Iris pigment epithelial cell (primary cell): ENCODE measurements around the gene BCAS3.

Experiments used
- DNase-seq: peaks from one replicate; pipeline ENCODE4 v3.0.0-alpha.2; 2011; ENCODE audit warnings: low read depth

BCAS3 gene

DNA sequence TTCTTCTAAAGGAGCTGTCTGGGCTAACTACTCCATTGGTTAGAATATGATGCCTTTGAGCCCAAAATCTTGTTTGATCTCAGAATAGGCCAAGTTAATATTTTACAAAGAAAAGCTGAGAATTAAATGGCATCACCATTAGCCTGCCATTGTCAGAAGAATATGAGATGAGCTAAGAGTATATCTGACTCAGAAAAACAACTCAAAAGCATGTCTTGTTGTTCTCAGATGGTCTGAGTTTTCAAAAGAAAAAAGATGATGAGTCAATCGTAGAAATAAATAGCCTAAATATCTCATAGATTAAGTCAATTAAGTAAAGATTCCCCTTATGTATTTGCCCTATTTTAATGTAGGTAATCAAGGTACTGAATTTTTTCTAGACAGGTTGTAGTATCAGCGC is 524.9 kb downstream of the BCAS3 start:
- DNase-seq: peak; percentile 70

DNA sequence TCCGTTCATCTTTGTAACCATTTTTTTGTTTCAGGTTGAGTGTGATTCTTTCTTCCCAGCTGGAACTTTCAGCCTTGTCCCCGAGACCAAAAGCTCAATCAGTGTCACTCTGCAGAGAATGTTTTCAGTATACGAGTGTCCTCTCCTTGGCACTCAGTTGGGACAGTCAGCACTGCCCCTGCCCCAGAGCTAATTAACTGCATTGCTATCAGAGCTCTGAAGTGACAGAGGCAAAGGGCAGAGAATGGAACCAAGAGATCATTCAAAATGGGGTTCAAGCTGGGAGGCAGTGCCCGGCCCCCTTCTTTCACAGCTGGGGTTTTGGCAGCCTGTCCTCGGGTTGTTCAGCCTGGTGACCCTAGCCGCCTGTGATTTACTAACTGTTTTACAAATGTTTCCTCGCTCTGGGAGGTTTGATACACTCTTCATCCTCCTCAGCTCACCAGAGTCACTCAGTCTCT is 526.0 kb downstream of the BCAS3 start:
- no peak for DNase-seq

DNA sequence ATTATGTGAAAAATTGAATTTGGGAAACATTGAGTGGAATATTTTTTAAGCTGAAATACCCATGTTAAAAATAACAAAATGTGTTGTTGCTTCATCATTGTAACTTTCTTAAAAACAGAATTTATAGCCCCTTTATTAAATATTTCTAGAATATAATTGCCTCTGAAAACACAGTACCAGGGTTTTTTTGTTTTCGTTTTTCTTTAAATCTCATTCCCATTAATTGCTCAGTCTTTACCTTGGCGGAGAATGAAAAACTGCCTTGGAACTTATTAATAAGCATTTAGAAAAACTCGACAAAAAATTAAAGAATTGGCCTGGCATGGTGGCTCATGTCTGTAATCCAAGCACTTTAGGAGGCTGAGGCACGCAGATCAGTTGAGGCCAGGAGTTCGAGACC is 526.8 kb downstream of the BCAS3 start:
- no peak for DNase-seq

DNA sequence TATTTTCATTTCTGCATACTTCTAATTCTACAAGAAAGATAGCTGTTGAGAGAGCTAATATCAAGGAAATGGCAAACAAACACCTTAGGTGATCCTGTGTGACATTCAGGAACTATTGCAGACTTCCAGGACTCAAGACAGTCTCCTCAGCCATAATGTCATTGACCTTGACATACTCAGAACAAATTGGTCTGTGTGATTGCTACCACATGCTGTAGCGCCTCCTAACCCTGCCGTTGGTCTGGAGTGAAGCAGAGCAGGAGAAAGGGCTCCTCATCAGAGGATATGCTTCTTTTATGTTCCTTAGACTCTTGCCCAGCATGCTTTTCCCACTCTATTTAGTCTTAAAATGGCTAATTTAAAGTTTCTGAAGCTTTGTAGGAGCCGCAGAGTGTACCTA is 527.8 kb downstream of the BCAS3 start:
- DNase-seq: no peak

DNA sequence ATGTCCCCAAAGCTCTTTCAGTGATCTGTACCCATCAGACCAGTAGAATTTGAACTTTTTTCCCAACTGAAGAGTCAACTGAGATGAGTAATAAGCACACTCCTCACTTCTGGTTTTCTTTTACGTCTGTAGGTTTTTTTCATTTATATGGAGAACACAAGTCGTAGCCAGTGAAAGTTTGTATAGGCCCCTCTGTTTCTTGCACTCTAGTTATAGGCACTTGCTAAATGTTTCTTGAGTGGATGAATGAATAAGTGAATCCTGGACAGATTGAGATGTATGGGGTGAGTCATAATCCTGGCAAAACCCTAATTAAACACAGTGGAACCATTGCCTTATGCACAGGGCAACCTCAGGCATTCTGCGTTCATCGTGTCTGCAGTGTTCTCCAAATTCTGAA is 528.3 kb downstream of the BCAS3 start:
- no peak for DNase-seq

DNA sequence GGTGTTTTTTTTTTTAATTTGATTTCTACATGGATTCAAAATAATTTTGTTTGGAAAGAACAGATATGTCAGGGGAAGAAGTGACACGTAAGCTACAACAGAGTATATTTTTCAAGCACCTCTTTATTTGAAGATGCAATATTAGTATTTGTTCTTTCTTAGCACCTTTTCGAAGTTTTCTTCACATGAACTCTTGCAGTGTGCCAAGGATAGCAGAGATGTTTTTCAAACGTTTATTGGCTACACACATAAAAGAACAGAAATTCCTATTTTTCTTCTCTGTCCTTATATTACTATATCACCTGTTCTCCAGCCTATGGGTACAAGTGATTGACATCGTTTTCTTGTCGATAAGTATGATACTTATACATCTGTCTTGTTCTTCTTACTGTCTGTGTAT is 529.3 kb downstream of the BCAS3 start:
- no peak for DNase-seq

DNA sequence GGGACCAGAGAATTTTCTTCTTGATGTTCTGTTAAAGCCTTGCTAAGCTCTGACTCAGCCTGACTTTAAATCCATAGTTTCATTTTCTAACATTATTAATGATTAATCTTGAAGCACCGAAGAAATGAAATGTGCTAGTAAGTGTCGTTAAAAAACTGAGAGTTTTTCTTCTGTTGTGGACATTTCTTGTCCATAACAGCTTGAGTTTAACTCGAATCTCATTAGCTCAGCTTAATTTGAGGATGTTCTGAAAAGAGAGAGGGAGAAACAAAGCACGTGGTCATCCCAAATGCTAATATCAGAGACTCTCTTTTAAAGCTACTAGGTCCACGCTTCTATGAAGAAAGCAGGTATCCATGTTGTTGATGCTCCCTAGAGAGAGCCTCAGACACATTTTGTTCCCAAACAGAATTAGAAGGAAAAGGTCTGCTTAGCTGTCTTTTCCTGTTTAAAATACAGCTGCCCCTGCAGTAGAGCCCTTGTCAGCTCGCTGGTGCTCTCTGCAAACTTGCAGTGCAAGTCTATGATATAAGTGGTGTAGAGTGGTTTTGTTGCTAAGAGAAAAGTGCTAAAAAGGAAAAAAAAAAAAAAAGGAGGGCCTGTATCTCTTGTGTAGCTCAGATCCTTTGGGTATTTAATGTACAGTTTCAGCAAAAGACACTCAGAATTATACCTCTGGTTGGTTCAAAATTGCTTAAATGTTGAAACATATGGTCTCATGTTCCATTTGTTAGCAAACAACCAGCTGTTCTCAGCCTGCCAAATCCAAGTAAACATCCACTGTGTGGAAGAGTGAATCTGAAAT is 530.9 kb downstream of the BCAS3 start:
- peak; percentile 47 for DNase-seq

DNA sequence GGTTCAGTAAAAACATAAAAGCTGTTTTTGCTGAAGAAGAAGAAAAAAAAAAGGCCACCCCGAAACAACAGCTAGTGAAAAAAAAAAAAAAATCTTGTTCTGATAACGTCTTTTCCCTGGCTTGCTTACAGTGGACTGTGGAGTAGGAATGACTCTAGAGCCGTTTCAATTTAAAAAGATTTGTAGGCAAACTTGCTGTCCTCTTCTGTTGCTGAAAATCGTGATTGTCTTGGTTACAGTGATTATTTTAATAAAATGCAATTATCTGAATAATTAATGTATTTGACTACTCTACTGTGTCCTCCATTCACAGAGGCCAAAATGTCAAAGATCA is 531.4 kb downstream of the BCAS3 start:
- no peak for DNase-seq

DNA sequence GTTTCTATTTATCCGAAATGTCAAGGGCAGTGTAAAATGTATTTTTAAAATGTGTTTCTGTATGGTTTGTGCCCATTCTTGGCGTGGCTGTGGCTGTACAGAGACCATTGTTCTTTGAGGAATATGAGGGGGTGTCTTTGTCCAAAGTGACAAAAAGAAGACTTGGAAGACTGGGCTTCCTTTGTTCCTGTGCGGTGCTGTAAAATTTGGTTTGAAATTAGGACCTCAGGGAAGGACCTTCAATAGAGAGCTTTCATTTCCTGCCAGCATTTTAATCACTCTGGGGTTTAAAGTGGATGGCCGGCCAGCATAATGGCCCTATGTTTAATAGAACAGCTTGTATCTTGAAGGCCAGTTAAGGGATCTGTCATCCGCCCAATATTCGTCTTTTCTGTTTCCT is 531.9 kb downstream of the BCAS3 start:
- DNase-seq: no peak

DNA sequence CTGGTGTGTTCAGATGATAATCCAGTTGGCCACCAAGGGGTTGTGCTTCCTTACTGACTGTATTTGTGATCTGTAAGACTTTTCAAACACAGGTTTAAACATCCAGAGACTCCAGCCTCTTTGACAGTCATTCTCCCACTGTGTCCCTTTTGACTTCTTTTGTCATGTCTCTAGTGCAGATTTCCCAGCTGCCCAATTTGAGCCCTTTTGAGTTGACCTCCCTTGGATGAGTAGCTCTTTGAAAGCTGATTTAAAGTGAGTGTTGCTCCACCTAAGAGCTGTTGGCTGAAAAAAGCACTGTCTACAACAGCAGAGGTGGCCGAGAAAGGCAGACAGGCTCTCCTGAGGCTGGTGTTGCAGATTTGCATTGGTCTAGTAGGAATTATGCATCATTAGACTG is 533.6 kb downstream of the BCAS3 start:
- DNase-seq: no peak

DNA sequence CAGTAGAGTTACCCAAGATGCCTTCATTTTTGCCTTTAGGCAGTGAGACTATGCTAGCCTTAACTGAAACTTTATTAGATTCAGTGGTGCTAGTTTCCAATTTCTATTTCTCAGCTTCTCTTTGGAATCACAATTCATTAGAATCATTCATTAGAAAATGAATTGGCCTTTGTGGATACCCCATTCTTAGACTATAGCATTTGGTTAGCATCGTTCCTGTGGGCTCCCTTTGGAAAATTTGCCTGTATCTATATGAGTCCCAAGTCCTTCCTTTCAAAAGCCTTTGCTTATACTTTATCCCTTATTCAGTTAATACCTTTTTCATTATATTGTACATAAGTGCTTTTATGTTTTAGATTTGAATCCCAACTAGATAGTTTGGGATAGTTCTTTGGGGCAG is 535.0 kb downstream of the BCAS3 start:
- no peak for DNase-seq

DNA sequence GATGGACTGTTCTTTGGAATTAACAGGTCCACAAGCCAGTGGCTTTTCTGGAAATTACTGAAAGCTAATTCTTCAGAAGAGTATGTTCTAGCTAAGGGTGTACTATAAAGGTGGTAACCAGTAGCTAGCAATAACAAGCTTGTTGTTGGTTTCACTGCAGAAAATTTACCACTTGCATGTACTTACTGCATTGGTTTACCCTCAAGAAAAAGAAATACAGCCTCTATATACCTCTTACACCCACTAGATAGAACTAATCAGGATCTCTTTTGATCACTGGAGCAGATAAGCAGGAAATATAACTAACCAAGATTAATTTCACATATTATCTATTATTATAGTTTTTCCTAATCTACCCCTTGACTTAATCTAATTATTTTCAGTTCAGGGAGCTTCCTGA is 537.1 kb downstream of the BCAS3 start:
- no peak for DNase-seq

DNA sequence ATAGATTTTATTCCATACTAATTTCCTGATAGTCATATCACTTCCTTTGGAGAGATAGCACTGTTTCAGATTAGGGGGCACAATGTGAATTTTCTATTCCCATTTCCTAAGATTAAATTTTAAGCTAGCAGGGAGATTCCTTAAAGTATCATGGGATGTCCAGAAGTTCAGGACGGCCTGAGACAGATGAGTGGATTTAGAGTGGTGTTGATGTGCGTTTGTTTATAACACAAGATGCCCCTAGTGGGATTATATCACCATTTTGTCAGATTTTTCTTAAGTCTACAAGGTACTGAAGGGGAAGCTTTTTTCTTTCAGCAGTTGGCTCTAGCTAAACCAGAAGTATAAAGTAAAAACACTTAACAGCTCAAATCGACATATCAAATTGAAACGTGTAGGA is 538.4 kb downstream of the BCAS3 start:
- DNase-seq: no peak

DNA sequence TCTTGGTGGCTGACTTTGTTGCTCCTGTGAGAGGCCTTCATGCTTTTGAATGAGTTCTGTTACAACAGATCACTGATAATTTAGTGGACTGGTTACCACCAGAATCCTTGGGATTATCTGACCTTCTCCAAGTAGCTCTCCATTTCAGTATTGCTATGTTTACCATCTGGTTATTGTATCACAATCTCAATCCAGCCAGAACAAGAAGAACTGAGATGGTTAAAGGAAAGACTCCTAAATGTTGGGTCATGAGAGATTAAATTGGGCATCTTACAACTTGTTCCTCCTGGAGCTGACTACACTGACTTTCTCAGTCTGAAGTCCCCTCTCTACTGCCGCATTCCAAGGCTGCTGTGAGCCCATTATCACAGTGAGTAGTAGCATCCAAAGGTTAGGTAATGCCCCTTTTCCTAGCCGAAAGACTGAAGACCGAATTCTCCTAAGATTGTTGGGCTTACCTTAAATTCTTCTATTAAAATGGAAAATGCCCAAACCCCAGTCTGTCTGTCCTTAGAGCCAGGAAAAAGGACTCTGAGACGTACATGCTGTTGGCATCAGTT is 540.3 kb downstream of the BCAS3 start:
- DNase-seq: no peak

DNA sequence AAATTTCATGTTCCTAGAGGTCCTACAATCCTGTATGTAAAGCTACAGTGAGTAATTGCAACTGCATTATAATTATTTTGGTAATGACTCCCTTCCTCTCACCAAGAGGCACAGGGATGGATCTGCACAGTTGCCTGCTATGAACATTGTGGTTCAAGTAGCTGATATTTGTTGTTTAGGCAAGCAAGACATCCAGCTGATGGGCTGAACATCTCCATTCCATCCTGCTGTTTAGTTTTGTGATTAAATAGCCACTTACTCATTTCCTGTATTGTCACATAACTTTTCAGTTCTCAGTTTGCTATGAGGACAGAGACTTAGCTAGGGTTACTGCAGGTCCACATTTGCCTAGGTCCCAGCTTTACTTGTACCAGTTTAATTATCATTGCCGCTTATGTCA is 540.8 kb downstream of the BCAS3 start:
- peak; percentile 80 for DNase-seq

DNA sequence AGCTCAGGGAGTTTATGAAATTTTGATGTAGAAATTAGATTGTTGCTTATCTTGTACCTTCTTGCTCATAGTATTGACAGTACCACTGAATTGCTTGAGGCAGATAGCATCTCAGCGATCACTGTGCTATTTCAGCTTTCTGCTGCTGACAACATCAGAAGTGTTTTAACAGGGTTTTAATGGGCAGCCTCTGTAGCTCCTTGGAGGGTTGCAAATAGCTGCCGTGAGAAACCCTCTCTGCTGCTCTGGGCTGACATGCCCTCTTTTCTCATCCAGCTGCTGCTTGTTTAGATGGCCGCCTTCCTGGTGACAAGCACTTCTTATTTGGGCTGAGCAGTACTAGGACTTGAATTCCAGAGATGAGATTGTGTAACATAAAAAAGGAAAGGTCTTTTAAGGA is 541.8 kb downstream of the BCAS3 start:
- no peak for DNase-seq

DNA sequence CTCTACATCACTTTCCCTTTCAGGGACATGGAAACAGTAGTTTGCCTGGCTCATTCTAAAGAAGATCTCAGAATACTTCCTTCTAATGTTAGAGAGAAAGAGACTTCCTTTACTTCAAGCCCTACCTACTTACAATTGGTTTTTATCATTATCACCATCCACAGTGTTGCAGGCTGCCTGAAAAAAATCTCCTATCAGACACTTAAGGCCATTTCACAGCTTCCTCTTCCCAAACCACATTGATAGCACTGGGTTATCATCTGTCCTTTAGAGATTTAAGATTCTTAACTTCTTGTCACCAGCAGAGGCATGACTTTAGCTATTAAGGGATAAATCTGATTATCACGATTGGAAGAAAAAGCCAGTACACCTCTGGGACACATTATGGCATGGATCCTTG is 543.5 kb downstream of the BCAS3 start:
- DNase-seq: no peak

DNA sequence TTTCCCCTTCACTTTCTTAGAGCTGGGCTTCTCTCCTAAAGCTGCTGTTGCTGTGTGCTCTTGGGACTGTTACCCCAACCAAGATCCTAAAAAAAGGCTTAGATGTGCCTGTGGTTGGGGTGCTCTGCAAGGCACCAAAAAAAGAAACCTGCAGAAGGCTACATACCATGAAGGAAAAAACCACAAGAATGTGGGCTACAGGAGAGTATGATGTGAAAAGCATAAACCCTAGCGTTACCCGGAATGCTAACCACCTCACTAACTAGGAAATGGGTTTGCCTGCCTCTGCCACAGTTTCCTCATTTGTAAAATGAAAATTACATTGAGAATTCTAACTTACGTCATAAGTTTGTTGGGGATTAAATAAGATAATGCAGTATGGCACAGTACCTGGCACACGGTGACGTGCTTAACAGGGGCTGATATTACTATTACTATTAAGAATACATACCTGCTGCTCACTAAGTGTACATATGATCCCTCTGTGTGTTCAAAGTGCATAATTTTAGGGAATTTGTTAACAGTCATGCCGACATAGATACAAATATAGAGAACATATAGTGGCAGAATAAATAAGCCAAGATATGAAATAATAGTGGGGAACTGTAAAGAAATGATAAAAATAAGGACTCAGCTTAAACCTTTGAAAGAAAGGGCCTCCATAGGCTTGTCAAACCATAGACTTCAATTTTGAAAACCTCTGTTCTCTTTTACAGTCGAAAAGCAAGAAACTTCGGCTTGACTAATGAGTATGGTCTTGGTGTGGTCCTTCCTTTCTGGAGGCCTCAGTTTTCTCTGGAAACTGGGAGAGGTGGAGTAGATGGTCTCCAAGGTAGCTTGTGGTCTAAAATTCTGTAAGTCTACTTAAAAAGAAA is 544.2 kb downstream of the BCAS3 start:
- peak; percentile 61 for DNase-seq

DNA sequence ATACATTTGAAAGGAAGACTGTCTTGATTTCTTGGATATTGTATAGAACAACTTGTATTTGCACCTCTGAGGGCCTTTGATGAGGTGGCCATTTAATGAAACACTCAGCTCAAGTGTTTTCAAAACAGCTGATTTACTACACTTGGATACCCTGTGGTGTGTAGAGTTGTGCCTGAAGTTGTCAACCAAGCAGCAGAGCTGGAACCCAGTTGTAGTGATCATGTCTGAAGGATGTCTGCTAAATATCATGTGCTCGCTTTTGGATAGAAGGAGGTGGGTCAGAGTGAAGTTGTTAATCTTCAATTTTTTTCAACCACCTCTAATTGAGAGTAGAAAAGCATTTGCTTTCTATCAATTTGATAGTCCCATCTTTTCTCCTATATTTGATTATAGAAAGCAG is 546.1 kb downstream of the BCAS3 start:
- no peak for DNase-seq

DNA sequence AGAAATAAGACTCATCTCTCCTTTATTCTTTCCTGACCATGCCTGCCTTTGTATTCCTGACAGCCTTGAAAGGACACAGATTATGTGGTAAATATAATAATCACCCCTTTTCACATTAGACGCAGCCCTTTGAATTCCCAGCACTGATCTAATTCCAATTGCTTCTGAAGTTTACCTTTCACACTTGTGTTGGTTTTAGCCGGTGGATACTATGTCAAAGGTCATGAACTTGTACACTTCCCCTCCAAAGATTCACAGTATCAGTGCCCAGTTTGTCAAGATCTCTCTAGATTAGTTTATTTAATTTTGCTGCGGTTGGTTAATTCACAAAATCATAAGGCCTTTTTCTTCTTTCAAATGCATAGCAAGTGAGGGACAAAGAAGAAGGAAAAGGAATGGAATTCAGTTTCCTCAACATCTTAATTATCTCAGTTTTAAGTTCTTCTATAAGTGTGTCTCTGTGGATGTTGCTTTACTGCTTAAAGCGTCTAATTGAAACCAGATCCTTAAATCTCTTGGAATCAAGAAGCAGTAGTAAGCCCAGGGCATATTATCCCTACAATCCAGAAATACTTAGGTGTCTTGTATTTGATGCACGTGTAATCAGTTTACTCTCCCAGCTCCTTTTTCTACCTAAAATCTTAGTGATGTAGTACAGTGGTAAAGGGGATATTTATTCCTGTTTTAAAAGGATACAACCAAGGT is 547.7 kb downstream of the BCAS3 start:
- DNase-seq: no peak

DNA sequence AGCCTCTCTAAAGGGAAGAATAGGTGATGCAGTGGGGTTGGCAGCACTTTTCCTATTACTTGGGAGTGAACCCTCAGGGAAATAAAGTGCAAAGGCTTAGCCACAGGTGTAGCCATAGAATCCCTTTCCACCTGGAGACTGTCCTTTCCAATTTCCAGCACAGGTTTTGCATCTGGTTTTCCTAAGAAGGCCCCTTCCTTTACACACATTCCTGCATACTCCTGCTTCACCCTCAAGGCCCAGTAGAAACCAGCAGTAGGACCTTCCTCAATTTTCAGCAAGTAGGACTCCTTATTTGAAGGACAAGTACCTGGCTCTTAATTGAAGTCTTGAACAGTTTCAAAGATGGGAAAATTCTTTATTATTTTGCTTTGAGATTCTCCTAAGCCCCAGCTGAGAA is 550.2 kb downstream of the BCAS3 start:
- DNase-seq: no peak

DNA sequence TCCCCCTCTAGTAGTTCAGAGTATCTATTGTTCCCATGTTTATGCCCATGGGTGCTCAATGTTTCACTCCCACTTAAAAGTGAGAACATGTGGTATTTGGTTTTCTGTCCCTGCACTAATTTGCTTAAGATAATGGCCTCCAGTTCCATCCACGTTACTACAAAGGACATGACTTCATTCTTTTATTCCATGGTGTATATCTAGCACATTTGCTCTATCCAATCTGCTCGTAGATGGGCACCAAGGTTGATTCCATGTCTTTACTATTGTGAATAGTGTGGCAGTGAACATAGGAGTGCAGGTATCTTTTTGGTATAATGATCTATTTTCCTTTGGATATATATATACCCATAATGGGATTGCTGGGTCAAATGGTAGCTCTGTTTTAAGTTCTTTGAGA is 552.8 kb downstream of the BCAS3 start:
- DNase-seq: no peak
